OCI-LY7 (cell line): ENCODE data around the gene DNASE2. TPM values are rescaled to one million over a fixed set of nuclear protein-coding genes. Genes with fewer than 3 reads are reported as not detected.

Experiments
- BruUV-seq: library from RNA; stranded (reverse); fragments of 400-500 nt; replicated peaks from 2 replicates; lab custom pipeline; 2021; lab: Mats Ljungman, UMichigan
- CTCF ChIA-PET: fragments of 300-600 bp; sonication (Branson Sonifier 250); formaldehyde crosslinking; loops from one replicate; lab custom pipeline; 2022; ENCODE audit warnings: antibody characterized with exemption; ENCODE audit not compliant: unreplicated experiment; lab: Charles Lee
- POLR2A ChIA-PET: fragments of 300-600 bp; sonication (Branson Sonifier 250); formaldehyde crosslinking; loops from one replicate; lab custom pipeline; 2022; ENCODE audit warnings: antibody characterized with exemption; lab: Charles Lee
- DNase-seq: peaks from one replicate; pipeline ENCODE4 v3.0.0-alpha.2; 2015; ENCODE audit warnings: low spot score
- H2AFZ ChIP-seq: fragments of 200-600 bp; sonication (generic), shearing (Covaris generic); 2 replicates; pipeline ENCODE4 v1.6.1; 2014; ENCODE audit warnings: mild to moderate bottlenecking, antibody characterized with exemption, low read length, moderate library complexity
- H3K27ac ChIP-seq: fragments of 200-600 bp; sonication (generic); 2 replicates; pipeline ENCODE4 v1.5.1; 2014; ENCODE audit warnings: mixed run types, low read depth, mild to moderate bottlenecking, moderate library complexity, low read length, inconsistent platforms; ENCODE audit not compliant: poor library complexity, severe bottlenecking
- H3K36me3 ChIP-seq: fragments of 200-600 bp; sonication (generic); 2 replicates; pipeline ENCODE4 v1.6.1; 2014; ENCODE audit warnings: mild to moderate bottlenecking, antibody characterized with exemption, low read length, moderate library complexity, mixed read lengths; ENCODE audit not compliant: insufficient read depth
- H3K4me1 ChIP-seq: fragments of 200-600 bp; sonication (generic); 2 replicates; pipeline ENCODE4 v1.5.1; 2014; ENCODE audit warnings: mild to moderate bottlenecking, low read length; ENCODE audit not compliant: insufficient read depth, poor library complexity, severe bottlenecking
- H3K4me2 ChIP-seq: fragments of 200-600 bp; sonication (generic); 2 replicates; pipeline ENCODE4 v1.6.1; 2014; ENCODE audit warnings: mild to moderate bottlenecking, low read length
- H3K4me3 ChIP-seq: fragments of 200-600 bp; sonication (generic); 2 replicates; pipeline ENCODE4 v1.5.1; 2014; ENCODE audit warnings: mild to moderate bottlenecking, low read depth, low read length; ENCODE audit not compliant: poor library complexity, severe bottlenecking
- H3K79me2 ChIP-seq: fragments of 200-600 bp; sonication (generic); 2 replicates; pipeline ENCODE4 v1.6.1; 2016; ENCODE audit warnings: low read depth, mild to moderate bottlenecking, low read length, moderate library complexity, mixed read lengths; ENCODE audit not compliant: insufficient read depth
- H3K9me2 ChIP-seq: fragments of 200-600 bp; sonication (generic); 2 replicates; pipeline ENCODE4 v1.6.1; 2016; ENCODE audit warnings: mild to moderate bottlenecking, low read length, mixed read lengths; ENCODE audit not compliant: insufficient read depth
- H3K9me3 ChIP-seq: fragments of 200-600 bp; sonication (generic); 2 replicates; pipeline ENCODE4 v1.6.1; 2014; ENCODE audit warnings: mild to moderate bottlenecking, mixed run types, low read length, mixed read lengths
- H4K20me1 ChIP-seq: fragments of 200-600 bp; sonication (generic); 2 replicates; pipeline ENCODE4 v1.6.1; 2014; ENCODE audit warnings: mild to moderate bottlenecking, antibody characterized with exemption, low read length, moderate library complexity, mixed read lengths; ENCODE audit not compliant: insufficient read depth
- EZH2phosphoT487 ChIP-seq: fragments of 200-600 bp; sonication (generic); IDR thresholded peaks from 2 replicates; pipeline ENCODE4 v1.6.1; 2018; ENCODE audit warnings: low read depth, borderline replicate concordance, mild to moderate bottlenecking, mixed run types, antibody characterized with exemption, low read length, moderate library complexity, mixed read lengths
- intact Hi-C: fragments of 100-400 bp; cut with micrococcal nuclease; formaldehyde crosslinking; loops from one replicate; pipeline ENCODE4 v1.10.0; 2022; ENCODE audit not compliant: unreplicated experiment
- total RNA-seq, 2 experiments: library from RNA; depleted of rRNA in 1 of 2; stranded (reverse); fragments of >200 nt in 1 of 2; shearing (Covaris generic) in 1 of 2; gene quantifications; 2 replicates each; pipeline ENCODE4 v1.2.3, GENCODE V29; 2014 to 2022
- TF ChIP-seq, protein P1 (sequence below): fragments of 200-600 bp; sonication (generic); conservative IDR thresholded peaks from 2 replicates; pipeline ENCODE4 v1.5.1; 2014; ENCODE audit warnings: mild to moderate bottlenecking, antibody characterized with exemption, low read length, moderate library complexity, mixed read lengths

The DNASE2 gene
- total RNA-seq, 2 experiments from 2014 or later = 32.4 to 33.7 TPM

DNA sequence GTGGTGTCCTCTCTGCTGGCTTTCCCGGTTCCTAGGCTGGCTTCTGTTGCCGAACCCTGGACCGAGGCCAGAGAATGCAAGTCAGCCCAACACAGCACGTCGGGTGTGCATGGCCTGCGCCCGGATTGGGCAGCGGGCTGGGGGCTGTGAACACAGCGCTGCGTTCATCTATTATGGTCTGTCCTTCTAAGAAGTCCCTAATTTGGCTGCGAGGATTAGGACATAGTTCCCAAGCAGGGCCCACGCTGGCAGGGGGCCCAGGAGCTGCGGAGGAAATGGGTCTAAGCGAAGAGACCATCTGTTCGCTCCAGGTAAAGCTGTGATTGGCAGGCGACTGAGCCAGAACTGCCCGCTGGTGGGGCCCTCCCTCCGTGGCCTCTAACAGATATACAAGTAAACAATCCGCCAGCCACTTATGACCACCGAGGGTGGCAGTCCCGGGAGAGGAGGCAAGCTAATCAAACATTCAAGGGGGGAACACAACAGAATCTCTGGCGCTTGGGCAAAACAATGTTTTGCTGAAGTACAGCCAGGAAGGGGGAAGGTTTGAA is 31.8 kb upstream of the DNASE2 start:
- Histone ChIP-seq H3K4me2 (no peak overlapping the region), H3K4me3 (no peak overlapping the region), H2AFZ (no peak overlapping the region), H4K20me1 (no peaks in the 10 kb centered on the region), H3K27ac (no peak overlapping the region), H3K9me2 (no peaks in the 10 kb centered on the region), H3K79me2 (no peaks in the 10 kb centered on the region), H3K36me3 (no peaks in the 10 kb centered on the region), H3K9me3 (no peaks in the 10 kb centered on the region), H3K4me1 (no peaks in the 10 kb centered on the region)
- ChIA-PET POLR2A (interaction anchor here (0.6 to 1.0 kb wide), 3 partner anchors 32 to 95 kb away, joined by 3 read pairs; partner anchors contain the start of gene DNASE2), CTCF (no interaction called here)
- intact Hi-C loops = no loop called here
- DNase-seq = no peak
- BruUV-seq = no TSS peak
- TF ChIP-seq, protein P1, sequence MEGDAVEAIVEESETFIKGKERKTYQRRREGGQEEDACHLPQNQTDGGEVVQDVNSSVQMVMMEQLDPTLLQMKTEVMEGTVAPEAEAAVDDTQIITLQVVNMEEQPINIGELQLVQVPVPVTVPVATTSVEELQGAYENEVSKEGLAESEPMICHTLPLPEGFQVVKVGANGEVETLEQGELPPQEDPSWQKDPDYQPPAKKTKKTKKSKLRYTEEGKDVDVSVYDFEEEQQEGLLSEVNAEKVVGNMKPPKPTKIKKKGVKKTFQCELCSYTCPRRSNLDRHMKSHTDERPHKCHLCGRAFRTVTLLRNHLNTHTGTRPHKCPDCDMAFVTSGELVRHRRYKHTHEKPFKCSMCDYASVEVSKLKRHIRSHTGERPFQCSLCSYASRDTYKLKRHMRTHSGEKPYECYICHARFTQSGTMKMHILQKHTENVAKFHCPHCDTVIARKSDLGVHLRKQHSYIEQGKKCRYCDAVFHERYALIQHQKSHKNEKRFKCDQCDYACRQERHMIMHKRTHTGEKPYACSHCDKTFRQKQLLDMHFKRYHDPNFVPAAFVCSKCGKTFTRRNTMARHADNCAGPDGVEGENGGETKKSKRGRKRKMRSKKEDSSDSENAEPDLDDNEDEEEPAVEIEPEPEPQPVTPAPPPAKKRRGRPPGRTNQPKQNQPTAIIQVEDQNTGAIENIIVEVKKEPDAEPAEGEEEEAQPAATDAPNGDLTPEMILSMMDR = no peak
- no peak for TF ChIP-seq EZH2phosphoT487

DNA sequence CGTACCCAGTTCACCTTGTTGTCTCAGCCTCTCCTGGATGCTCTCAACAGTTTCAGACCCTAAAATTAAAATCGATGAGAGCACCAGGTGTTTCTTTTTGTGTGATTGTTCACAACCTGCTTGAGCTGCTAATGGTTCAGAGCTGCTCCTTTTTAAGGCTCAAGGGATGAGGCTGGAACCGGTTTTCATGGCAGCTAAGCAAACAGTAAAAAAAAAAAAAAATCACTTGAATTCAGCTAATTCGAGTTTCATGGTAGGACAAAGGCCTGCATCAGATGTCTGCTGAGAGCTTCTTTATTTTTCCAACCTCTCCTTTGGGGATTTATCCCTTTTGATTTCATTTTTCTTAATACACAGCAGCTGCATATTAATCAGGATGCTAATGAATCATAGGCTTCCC is 31.3 kb upstream of the DNASE2 start:
- Histone ChIP-seq H3K9me2 (no peaks in the 10 kb centered on the region), H3K4me1 (no peaks in the 10 kb centered on the region), H3K27ac (no peak overlapping the region), H3K4me2 (no peak overlapping the region), H3K4me3 (no peak overlapping the region), H3K79me2 (no peaks in the 10 kb centered on the region), H3K36me3 (no peaks in the 10 kb centered on the region), H3K9me3 (no peaks in the 10 kb centered on the region), H4K20me1 (no peaks in the 10 kb centered on the region), H2AFZ (no peak overlapping the region)
- ChIA-PET CTCF (no interaction called here), POLR2A (interaction anchor here (0.6 to 0.7 kb wide), 2 partner anchors 32 to 95 kb away, joined by 3 read pairs; no protein-coding TSS in a partner anchor)
- no TSS peak for BruUV-seq
- intact Hi-C loops = no loop called here
- no peak for DNase-seq
- TF ChIP-seq, protein P1 = no peak
- no peak for TF ChIP-seq EZH2phosphoT487

DNA sequence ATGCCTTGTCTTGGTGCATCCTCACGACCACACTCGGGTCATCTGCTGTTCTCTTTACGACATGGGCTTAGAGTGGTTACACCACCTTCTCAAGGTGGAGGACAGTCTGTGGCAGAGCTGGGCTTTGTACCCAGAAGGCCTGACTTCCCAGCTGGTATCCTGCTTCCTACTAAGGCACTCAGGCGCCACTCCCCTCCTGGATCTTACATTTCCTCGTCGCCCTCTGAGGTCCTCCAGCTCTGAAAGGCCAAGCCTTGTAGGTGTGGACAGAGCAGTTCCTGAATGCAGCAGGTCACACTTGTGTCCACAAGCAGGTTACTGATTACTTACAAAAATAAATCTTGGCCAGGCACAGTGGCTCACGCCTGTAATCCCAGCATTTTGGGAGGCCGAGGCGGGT is 25.9 kb upstream of the DNASE2 start:
- DNase-seq = no peak
- H3K36me3 ChIP-seq = no peaks in the 10 kb centered on the region
- intact Hi-C loops = no loop called here
- no peak overlapping the region for H2AFZ ChIP-seq
- H3K4me2 ChIP-seq = no peak overlapping the region
- CTCF ChIA-PET = no interaction called here
- no peak overlapping the region for H3K27ac ChIP-seq
- H3K4me1 ChIP-seq = no peaks in the 10 kb centered on the region
- H3K9me3 ChIP-seq = no peaks in the 10 kb centered on the region
- H3K9me2 ChIP-seq = no peaks in the 10 kb centered on the region
- POLR2A ChIA-PET = no interaction called here
- H4K20me1 ChIP-seq = no peaks in the 10 kb centered on the region
- no peaks in the 10 kb centered on the region for H3K79me2 ChIP-seq
- no TSS peak for BruUV-seq
- H3K4me3 ChIP-seq = no peak overlapping the region
- TF ChIP-seq, protein P1 = no peak
- no peak for TF ChIP-seq EZH2phosphoT487
